EH (cell line): Measurements from ENCODE around the gene ENPP7.

Source experiments
- DNase-seq: peaks from one replicate; pipeline ENCODE4 v3.0.0-alpha.2; 2015; ENCODE audit warnings: low read depth

ENPP7 gene

DNA sequence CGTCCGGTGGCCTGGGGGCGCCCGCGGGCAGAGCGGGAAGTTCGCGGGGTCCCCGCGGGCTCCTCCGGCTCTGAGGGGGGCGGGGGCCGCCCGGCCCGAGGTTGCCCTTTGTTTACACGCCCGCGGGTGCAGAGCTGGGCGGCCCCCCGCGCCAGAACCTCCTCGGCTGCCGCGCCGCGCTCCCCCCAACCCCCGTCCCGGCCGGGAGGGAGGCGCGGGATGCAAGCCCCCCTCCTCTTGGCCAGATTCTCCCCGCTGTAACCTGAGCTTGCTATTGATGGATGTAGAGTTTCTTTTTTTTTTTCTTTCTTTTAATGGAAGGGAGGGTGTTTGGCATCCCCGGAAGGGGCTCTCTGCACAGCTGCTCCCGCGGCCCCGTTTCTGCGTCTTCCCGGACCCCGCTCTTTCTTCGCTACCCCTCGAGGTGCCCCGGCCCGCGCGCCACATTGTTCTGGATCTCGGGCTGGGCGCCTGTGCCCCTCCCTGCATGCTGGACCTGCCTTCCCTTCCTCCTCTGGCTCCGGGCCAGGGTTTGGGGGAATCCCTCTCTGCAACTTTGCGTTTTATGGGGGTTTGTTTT, 47.9 kb downstream of the ENPP7 start:
- DNase-seq = no peak

- no peak for DNase-seq
Measured at GRCh38 chr17:79779084-79779529, 48.4 kb downstream of the ENPP7 start.

DNA sequence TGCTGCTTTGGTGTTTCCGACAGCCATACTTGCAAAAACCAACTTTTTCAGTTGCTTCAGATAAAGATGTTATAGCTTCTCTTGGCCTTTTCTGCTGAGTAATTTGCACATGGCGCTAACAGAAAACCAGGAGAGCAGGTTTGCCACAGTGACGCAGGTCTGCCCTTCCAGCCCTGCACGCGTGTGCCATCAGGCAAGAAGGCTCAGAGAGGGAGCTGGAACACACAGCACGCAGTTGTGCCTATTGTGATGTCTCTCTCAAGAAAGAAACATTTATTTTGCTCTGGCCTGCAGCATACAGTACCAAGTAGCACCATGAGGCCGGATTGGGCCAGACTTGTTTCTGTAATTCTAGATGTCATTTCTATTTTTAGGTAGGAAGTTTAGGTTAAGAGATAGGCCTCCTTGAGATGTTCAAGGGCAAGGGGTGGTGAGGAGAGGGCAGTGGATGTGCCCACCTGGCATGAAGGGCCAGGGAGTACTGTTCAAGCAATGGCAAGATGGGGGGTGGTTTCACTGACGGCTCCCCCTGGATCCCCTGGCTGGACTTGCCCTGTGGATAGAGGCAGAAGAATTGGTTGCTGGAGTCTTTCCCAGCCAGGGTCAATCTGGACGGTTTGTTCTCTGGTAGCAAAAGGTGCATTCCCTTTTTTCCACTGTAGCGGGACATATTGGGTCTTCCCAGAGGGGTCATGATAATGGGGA, 49.1 kb downstream of the ENPP7 start:
- no peak for DNase-seq

- no peak for DNase-seq
Measured at GRCh38 chr17:79781012-79781650, 50.4 kb downstream of the ENPP7 start.

GRCh38 chr17:79781736-79782575, 51.2 kb downstream of the ENPP7 start:
- no peak for DNase-seq

GRCh38 chr17:79783891-79784290, 53.1 kb downstream of the ENPP7 start:
- DNase-seq = no peak

GRCh38 chr17:79784353-79785016, 53.7 kb downstream of the ENPP7 start:
- DNase-seq = no peak

DNA sequence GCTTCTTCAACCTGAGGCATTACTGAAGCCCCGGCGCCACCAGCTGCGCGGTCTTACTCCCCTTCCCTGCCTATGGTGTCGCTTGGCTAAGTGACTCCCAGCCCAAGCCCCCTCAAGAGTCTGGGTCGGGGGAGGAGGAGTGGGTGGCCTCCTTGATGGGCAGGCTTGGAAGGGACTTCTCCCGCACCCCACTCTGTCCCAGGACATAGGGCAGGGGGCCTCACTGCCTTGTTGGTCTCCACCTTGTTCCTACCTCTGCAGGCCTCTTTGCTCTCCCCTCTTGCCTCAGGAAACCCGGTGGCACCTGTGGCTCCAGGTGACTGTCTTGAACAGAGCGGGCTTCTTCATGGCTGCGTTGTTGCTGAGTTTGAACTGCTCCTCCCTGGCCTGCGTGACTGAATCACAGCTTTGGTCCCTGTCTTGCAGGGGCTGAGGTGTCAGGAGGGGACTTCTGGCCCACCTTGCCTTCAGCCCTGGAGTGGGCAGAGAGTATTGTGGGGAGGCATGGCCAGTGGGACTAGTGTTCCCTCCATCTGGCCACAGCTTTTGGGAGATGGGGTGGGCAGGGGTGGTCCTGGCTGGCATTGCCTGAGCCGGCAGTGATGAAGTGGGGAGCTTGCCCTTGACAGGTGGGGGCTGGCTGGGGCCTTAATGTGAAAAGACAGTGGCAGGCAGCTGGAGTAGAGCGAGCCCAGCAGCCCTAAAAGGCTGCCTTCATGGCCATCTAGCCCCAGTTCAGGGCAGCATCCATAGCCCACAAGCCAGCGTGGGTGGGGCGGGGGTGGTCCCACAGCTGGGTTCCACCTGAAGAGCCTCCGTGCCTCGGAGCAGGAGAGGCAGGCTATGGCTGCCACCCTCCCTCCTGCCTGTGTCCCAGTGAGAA, 54.5 kb downstream of the ENPP7 start:
- no peak for DNase-seq

GRCh38 chr17:79785900-79786810, 55.4 kb downstream of the ENPP7 start:
- no peak for DNase-seq

GRCh38 chr17:79786930-79787643, 56.3 kb downstream of the ENPP7 start:
- DNase-seq = no peak

DNA sequence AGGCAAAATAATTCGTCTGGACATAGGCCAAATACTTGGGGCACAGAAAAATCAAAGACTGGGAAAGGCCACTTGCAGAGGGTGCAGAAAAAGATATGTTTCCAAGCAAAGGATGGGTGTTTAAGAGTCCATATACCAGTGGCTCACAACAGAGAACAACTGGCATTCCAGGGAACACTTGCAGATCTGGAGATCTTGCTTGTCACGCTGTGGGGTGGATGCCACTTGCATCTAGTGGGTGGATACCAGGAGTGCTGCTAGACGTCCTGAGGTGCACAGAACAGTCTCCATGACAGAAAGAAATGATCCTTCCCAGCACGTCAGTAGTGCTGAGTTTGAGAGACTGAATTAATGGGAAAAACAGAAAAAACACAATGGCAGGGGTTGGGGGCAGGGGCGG, 57.7 kb downstream of the ENPP7 start:
- DNase-seq = no peak

- no peak for DNase-seq
Measured at GRCh38 chr17:79788989-79789942, 58.5 kb downstream of the ENPP7 start.

DNA sequence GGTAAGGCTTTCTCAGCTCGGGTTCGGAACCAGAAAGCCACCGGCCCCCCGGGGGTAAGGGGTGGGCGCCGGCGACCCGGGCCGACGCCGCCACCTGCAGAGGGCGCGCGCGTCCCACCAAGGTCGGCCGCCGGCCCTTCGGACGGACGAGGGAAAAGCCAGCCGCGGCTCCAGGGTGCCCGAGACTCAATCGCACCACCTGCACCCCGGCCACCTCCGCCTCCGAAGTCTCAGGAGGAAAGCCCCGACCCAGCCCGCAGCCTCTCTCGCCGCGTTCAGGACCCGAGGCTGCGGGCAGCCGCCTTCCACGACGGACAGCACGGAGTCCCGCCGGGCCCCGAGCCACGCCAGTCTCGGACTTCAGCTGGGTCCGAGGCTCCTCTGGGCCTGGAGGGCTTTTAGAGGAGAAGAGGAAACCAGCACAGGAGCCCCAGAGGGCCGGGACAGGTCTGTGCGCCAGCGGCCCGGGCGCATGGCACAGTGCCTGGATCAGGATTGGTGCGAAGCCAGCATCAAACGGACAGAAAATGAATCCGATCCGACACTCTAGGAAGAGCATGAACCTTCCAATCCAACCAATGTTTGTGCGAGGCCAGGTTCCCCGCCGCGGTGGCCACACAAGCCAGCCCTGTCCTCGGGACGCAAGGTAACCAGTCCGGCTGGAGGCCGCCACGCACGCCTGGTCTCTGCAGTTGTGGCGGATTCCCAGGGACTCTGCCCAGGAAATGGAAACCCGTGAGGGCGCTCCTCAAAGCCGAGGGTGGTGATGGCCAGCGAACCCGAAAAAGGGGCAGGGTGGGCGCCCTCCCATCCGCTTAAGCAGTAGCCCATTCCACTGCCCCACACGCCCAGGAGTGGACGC, 59.4 kb downstream of the ENPP7 start:
- peak; percentile 50 for DNase-seq

DNA sequence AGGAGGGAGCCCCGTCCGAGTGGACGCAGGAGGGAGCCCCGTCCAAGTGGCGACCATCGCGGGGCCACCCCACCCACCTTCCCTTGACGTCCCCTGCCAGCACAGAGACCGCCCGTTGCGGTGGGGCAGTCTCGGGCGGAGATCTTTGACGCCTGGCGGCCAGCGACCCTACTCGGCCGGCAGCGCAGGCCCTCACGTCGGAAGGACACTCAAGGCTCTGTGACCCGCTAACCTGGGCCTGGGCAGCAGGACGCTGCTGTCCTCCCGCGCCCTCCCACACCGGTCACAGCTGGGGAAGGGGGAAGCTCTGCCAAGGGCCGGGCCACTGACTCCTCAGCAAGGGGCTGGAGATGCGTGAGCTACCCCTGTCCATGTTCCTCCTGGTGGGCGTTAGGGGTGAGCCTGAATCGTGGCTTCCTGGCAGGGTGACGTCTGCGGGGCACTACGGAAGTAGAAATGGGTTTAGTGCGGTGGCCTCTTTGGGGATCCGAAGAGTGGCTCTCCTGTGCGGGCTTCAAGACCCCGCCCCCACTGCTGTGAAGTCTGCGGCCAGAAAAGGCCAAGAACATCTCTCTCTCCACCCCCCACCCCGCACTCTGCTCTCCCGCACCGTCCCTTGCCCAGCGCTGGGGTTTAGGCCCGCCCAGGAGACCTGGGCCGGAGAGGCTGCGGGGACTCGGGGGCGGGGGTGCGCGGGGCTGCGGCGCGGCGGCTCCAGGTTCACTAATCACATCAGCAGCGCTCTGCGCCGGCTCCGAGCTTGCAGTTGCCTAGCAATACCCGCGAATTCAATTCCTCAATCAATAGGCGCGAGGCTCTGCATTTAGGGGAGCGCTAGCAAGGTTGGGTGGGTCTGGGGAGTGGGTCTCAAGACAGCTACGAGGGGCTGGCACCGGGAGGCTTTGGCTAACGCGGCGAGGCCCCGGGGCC, 60.3 kb downstream of the ENPP7 start:
- DNase-seq = no peak

DNA sequence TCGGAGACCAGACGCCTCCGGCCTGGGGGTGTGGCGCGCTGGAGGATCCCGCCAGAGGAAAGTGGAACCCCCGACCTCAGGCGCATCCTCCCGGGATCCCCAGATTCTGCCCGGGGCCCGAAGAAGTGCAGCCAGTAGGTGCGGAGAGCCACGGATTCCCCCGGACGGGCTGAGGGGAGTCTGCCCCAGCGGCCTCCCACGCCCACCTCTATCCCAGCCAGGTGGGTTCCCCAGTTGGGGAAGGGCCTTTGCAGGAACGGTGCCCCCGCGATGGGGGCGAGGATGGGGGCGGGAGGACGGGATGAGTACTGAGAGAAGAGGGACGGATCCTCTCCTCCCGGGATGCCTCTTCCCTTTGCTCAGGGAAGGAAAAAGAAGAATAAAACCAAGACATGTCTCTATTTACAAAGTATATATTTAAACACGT, 61.0 kb downstream of the ENPP7 start:
- DNase-seq = no peak
